GM18517 (cell line): ENCODE measurements around the gene TK2.

ENCODE experiments used
- ATAC-seq: cut with Tn5 transposase; IDR thresholded peaks from one replicate; pipeline ENCODE4 v1.9.1; 2021; ENCODE audit warnings: mild to moderate bottlenecking, moderate library complexity; ENCODE audit not compliant: unreplicated experiment

TK2 gene

GRCh38 chr16:66486199-66486772 lies 63.6 kb downstream of the TK2 start:
- ATAC-seq, result no peak

GRCh38 chr16:66485376-66485775 lies 64.5 kb downstream of the TK2 start:
- ATAC-seq, result no peak

DNA sequence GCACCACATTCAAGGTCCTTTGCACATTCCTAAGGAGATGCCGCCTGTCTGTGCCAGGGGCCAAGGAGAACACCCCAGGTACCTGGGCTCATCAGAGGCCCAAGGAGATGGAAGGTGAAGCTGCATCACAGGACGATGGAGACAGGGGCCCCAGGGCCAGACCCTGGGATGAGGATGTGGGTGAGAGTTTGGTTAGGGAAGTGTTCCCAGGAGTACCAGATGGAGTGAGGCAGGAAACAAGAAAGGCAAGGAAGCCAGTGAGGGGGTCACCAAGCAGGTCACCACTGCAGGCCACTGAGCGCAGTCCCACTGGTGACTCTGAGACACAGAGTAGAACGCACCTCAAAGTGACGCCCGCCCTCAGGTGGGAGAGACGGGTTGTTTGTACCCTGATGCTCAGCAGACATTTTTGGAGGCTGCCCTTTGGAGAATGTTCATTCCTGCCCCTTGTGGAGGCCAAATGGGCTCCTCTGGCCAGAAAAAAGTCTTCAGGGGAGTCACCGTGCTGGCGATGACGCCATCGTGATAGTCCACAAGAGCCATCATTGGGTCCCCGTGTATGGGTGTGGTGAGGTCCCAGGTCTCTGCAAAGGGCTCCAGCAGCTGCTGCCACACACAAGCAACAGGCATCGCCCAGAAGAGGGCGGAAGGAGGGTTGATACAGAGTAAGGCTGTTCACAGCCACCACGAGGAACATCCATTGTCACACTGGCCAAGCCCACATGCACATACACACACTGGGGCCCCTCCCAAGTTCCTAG lies 65.3 kb downstream of the TK2 start:
- ATAC-seq, result no peak

- ATAC-seq, result peak; percentile 65
Observed at GRCh38 chr16:66483689-66484452, 66.1 kb downstream of the TK2 start.

DNA sequence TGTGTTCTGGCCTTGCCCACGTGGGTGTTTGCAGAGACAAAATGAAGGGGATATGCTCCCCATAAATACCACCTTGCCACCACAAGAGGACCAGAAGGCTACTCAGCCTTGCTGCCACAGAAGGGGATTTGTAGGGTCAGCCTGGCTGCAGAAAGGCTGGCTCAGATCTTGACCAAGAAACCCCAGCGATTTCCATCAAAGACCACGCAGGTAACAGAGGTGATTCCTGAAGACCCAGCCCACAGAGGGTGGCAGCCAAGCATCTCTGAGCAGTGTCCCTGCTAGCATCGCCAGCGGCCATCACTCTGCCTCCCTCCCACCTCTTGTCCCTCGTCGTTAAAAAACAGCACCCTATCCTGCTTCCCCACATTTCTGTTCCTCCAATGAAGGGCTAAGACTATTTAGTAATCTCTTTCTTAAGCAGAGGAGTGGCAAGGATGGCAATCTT lies 68.0 kb downstream of the TK2 start:
- no peak for ATAC-seq

DNA sequence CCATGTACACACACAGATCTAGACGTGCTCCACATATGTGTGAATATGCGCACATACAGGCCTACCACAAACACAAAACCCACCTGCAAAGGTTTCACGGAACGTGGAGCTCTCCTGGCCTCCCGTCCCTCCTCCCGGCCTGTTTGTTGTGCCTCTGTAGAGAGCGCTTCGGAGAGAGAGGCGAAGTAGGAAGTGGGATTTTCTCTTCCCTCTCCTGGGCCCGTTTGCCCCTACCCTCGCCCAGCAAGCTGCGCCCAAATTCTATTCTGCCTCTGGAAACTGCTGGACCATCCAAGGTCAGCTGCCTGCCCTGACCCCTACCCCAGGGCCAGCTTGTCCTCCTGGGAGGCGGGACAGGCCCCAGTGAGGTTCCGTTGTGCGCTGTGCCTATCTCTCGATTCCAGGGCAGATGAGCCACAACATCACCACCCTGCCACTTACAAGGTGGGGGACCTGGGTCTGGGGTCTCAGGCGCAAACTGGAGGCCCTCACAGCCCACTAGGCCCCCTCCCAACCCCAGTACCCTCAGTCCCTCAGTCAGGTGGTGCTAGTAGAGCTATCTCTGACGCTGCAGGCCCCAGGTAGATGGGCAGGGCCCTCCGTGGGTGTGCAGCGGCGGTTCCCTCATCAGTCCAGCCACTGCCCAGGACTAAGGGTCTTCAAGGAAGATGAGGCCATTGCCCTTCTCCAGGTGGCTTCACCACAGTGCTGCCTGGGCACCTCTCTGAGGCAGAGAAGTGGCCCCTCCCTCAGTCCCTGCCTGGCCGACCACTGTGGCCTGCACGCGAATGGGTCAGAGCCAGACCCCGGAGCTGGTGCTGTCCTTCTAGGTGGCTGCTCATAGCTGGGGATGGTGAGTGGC lies 68.6 kb downstream of the TK2 start:
- no peak for ATAC-seq

DNA sequence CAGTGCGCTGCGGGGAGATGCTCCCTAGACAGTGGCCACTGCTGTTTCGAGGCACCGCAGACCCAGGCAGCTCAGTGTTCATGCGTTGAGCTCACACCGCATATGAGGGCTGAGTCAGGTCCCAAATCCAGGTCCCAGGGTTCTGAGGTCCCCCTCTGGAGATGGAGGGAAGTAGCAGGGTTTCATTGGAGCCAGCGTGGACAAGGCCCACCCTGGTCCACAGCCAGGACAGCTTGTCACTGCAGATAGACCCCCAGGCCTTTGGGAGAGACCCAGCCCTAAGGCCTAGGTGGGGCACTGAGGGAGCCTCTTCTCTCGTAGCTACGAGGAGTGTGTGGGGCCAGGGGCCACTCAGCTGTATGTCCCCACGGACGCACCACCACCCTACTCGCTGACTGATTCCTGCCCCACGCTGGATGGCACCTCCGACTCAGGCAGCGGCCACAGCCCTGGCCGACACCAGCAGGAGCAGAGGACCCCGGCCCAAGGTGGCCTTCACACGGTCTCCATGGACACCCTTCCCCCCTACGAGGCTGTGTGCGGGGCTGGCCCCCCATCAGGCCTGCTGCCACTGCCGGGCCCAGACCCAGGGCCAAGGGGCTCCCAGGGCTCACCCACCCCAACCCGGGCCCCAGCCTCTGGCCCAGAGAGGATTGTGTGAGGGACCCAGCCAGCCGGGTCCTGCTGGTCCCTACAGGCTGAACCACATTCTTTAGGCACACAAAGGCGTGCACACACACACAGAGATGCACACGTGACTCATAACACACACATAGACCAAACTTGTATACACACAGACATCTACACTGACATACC lies 69.4 kb downstream of the TK2 start:
- ATAC-seq, result no peak

DNA sequence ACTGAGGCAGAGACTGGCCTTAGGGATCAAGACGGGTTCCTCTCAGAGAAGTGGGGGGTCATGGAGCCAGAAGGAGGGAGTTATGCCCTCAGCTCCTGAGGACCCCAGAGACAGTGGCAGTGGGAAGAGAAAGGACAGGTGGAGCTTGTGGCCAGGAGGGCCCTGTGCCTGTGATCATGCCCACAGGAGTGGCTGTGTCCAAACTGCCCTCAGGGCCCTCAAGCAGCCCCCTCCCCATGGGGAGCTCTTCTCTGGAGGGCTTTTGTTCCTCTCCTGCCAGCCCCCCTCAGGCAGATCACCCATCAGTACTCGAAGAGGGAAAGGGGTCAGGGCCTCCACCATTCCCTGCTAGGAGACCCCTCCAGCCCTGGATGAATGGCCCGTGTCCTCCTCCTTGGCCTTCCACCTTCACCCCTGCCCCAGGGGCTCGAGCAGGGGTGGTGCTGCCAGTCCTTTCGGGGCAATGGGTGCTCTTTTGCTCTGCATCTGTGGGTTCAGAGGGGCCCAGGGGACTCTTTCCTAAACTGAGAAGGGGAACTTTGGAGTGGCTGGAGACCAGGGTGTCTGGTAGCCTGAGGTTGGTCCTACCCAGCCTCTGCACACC lies 70.2 kb downstream of the TK2 start:
- no peak for ATAC-seq

DNA sequence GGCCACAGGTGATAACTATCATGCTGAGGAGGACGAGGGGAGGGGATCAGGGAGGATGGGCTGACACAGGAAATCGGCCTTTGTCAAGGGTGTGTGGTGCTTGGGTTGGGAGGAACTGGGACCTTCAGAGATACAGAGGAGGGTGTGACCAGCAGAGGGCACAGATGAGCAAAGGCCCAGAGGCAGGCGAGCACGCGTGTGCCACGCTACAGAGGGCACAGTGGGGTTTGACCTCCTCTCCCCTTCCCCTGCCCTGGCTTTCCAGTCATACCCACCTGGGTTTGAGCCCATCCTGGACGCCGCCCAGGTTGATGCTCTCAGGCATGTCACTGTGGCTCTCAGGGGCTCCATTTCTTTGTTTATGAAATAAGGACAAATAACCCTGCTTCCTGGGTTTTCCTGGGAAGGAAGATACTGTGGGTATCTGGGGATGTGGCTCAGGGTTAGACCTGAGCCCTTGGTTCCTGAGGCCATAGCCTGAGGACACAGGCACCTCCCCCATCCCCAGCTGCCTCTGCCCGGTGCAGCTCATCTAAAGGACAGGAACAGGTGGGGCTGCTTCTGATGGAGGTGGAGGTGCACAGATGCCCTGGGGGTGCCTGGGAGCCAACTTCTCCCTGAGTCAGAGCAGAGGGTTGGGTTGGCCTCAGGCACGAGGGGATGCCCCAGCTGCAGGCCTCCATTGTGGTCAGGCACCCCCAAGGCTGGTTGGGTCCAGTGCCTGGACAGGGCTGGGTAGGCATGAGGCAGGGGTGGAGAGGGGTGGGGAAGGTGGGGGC lies 71.0 kb downstream of the TK2 start:
- ATAC-seq, result peak; percentile 74

DNA sequence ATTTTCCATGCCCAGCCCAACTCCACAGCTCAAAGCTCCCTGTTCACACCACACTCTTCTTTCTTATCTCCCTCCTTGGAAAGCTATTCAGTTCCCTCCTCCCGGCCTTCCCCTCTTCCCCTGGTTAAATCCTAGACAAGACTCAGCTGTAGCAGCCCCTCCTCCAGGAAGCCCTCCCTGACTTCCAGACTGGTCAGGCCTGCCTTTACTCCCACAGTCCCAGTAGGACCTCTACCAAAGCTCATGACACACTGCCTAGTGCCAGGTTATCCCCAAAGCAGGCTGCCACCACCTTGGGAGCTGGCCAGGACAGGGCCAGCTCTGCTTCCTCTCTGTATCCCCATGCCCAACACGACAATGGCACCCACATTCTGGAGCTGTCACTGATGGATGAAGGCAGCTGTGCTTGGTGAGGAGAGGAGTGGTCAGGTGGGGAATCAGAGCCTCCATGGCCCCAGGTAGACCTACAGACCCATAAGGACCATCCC lies 72.8 kb downstream of the TK2 start:
- no peak for ATAC-seq

GRCh38 chr16:66476328-66477027 lies 73.4 kb downstream of the TK2 start:
- ATAC-seq, result no peak

GRCh38 chr16:66475232-66475631 lies 74.7 kb downstream of the TK2 start:
- no peak for ATAC-seq

DNA sequence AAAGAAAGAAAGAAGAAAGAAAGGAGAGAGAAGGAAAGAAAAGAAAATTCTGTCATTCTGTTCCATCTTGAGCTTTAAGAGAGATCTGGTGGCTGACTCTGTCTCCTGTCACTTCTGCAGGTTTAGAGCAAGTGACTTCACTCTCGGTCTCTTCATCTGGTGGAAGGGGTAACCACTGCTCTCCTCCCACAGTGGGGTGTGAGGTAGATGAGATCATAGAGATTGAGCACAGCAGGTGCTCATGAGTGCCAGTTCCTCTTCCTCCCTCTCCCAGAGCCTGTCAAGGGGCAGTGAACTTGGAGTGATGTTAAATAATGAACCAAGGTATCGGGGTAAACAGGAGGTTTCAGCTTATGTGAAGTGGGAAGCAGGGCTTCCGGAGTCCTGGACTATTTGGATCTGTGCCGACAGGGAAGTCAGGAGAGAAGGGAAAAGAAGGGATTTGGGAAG lies 75.1 kb downstream of the TK2 start:
- ATAC-seq, result peak; percentile 90

- no peak for ATAC-seq
Observed at GRCh38 chr16:66473654-66474519, 76.0 kb downstream of the TK2 start.

GRCh38 chr16:66473051-66473571 lies 76.8 kb downstream of the TK2 start:
- ATAC-seq, result no peak

- ATAC-seq, result no peak
Observed at GRCh38 chr16:66471716-66472393, 78.1 kb downstream of the TK2 start.
